Caco-2 (cell line): Measurements from ENCODE around the gene EPYC. TPM values are rescaled to one million over a fixed set of nuclear protein-coding genes. Genes with fewer than 3 reads are reported as not detected.

Source experiments
- BruUV-seq: library from RNA; stranded (reverse); fragments of 400-500 nt; replicated peaks from 2 replicates; lab custom pipeline; 2021; lab: Mats Ljungman, UMichigan
- CTCF ChIA-PET: fragments of 300-600 bp; sonication (Branson Sonifier 250); formaldehyde crosslinking; loops from one replicate; lab custom pipeline; 2022; ENCODE audit warnings: antibody characterized with exemption; lab: Charles Lee
- POLR2A ChIA-PET: fragments of 300-600 bp; sonication (Branson Sonifier 250); formaldehyde crosslinking; loops from one replicate; lab custom pipeline; 2022; ENCODE audit warnings: antibody characterized with exemption; lab: Charles Lee
- DNase-seq, 2 experiments: peaks; one replicate each; pipeline versions ENCODE4 v3.0.0 to v3.0.0-alpha.2; 2020 to 2022
- H3K27me3 ChIP-seq: replicated peaks from 2 replicates; pipeline ENCODE4 v1.6.0; 2011; ENCODE audit warnings: low read length; ENCODE audit not compliant: control insufficient read depth, insufficient read depth
- H3K36me3 ChIP-seq: 2 replicates; pipeline ENCODE4 v1.5.1; 2011; ENCODE audit warnings: low read length; ENCODE audit not compliant: control insufficient read depth, insufficient read depth
- H3K4me1 ChIP-seq: fragments of 250-450 bp; sonication (Bioruptor Pico); 2 replicates; pipeline ENCODE4 v1.5.1; 2020; ENCODE audit warnings: mild to moderate bottlenecking
- H3K4me3 ChIP-seq: 2 replicates; pipeline ENCODE4 v1.5.1; 2011; ENCODE audit warnings: low read depth, mild to moderate bottlenecking, control low read depth, low read length
- H3K9me3 ChIP-seq: fragments of 250-450 bp; sonication (Bioruptor Pico); 2 replicates; pipeline ENCODE4 v1.5.1; 2020; ENCODE audit warnings: mild to moderate bottlenecking, moderate library complexity
- H3K27ac Mint-ChIP-seq: one replicate; pipeline ENCODE4 v1.8.0; 2022; ENCODE audit warnings: mixed read lengths; ENCODE audit not compliant: unreplicated experiment
- H3K27me3 Mint-ChIP-seq: one replicate; pipeline ENCODE4 v1.8.0; 2022; ENCODE audit warnings: mixed read lengths; ENCODE audit not compliant: insufficient read depth, unreplicated experiment
- H3K36me3 Mint-ChIP-seq: one replicate; pipeline ENCODE4 v1.8.0; 2022; ENCODE audit warnings: mild to moderate bottlenecking, mixed read lengths; ENCODE audit not compliant: insufficient read depth, unreplicated experiment
- H3K4me1 Mint-ChIP-seq: one replicate; pipeline ENCODE4 v1.8.0; 2022; ENCODE audit warnings: low read depth, mixed read lengths; ENCODE audit not compliant: unreplicated experiment
- H3K4me3 Mint-ChIP-seq: one replicate; pipeline ENCODE4 v1.8.0; 2022; ENCODE audit warnings: mild to moderate bottlenecking, moderate library complexity, mixed read lengths; ENCODE audit not compliant: unreplicated experiment
- H3K9me3 Mint-ChIP-seq: one replicate; pipeline ENCODE4 v1.8.0; 2022; ENCODE audit warnings: mixed read lengths; ENCODE audit not compliant: unreplicated experiment
- intact Hi-C: fragments of 100-400 bp; cut with micrococcal nuclease; formaldehyde crosslinking; loops from one replicate; pipeline ENCODE4 v1.10.0; 2022; ENCODE audit not compliant: unreplicated experiment
- total RNA-seq: library from RNA; stranded (reverse); gene quantifications from 2 replicates; pipeline ENCODE4 v1.2.3, GENCODE V29; 2022
- TF ChIP-seq, protein P1 (sequence below), 2 experiments: fragments of 200-600 bp in 1 of 2; IDR thresholded peaks; 1 replicate in 1 of 2; 2 replicates in 1 of 2; pipeline versions ENCODE4 v1.5.1 to v1.8.0; 2011 to 2022; ENCODE audit warnings: antibody characterized with exemption in 1 of 2, control low read depth in 1 of 2, inconsistent platforms in 1 of 2, low read depth in 1 of 2, low read length in 1 of 2, mild to moderate bottlenecking in 1 of 2, moderate library complexity in 1 of 2; ENCODE audit not compliant: insufficient read depth in 1 of 2, severe bottlenecking in 1 of 2, unreplicated experiment in 1 of 2

EPYC gene
- total RNA-seq, 1 experiment from 2014 or later = not detected

- Histone ChIP-seq H3K9me3 (peaks cover 7% of the 10 kb centered on the region; the same call in 1 of the 2 replicates), H3K4me1 (peaks cover 3% of the 10 kb centered on the region; the same call in 1 of the 2 replicates), H3K4me3 (no peak overlapping the region), H3K36me3 (no peaks in the 10 kb centered on the region), H3K27me3 (no peaks in the 10 kb centered on the region)
- H3K4me1 Mint-ChIP-seq = peaks cover 3% of the 10 kb centered on the region
- intact Hi-C loops = no loop called here
- ChIA-PET CTCF (no interaction called here), POLR2A (no interaction called here)
- no peaks in the 10 kb centered on the region for H3K27me3 Mint-ChIP-seq
- H3K9me3 Mint-ChIP-seq = peaks cover 6% of the 10 kb centered on the region
- no peak overlapping the region for H3K27ac Mint-ChIP-seq
- DNase-seq = no peak
- BruUV-seq = no TSS peak
- TF ChIP-seq, protein P1, sequence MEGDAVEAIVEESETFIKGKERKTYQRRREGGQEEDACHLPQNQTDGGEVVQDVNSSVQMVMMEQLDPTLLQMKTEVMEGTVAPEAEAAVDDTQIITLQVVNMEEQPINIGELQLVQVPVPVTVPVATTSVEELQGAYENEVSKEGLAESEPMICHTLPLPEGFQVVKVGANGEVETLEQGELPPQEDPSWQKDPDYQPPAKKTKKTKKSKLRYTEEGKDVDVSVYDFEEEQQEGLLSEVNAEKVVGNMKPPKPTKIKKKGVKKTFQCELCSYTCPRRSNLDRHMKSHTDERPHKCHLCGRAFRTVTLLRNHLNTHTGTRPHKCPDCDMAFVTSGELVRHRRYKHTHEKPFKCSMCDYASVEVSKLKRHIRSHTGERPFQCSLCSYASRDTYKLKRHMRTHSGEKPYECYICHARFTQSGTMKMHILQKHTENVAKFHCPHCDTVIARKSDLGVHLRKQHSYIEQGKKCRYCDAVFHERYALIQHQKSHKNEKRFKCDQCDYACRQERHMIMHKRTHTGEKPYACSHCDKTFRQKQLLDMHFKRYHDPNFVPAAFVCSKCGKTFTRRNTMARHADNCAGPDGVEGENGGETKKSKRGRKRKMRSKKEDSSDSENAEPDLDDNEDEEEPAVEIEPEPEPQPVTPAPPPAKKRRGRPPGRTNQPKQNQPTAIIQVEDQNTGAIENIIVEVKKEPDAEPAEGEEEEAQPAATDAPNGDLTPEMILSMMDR (IDR thresholded peaks at IDR 0.05; ENCODE audit: insufficient read depth in 1 of 2, low read depth in 1 of 2, low read length in 1 of 2, severe bottlenecking in 1 of 2, unreplicated experiment in 1 of 2) = no peak
- H3K36me3 Mint-ChIP-seq = no peaks in the 10 kb centered on the region
- H3K4me3 Mint-ChIP-seq = no peak overlapping the region
These were observed 22.6 kb downstream of the EPYC start for GRCh38 chr12:90982170-90982569.

GRCh38 chr12:90979951-90980350 lies 24.8 kb downstream of the EPYC start:
- no peak for DNase-seq
- Mint-ChIP-seq H3K4me3 (no peak overlapping the region), H3K4me1 (no peaks in the 10 kb centered on the region), H3K27ac (no peak overlapping the region), H3K27me3 (no peaks in the 10 kb centered on the region), H3K9me3 (peaks cover 6% of the 10 kb centered on the region), H3K36me3 (no peaks in the 10 kb centered on the region)
- ChIA-PET POLR2A (no interaction called here), CTCF (no interaction called here)
- no TSS peak for BruUV-seq
- Histone ChIP-seq H3K36me3 (no peaks in the 10 kb centered on the region), H3K9me3 (no peaks in the 10 kb centered on the region), H3K27me3 (no peaks in the 10 kb centered on the region), H3K4me3 (no peak overlapping the region), H3K4me1 (no peaks in the 10 kb centered on the region)
- intact Hi-C loops = loop anchor here (1.0 to 5.0 kb wide), 2 partner anchors 197 to 263 kb away; no protein-coding TSS in a partner anchor
- TF ChIP-seq, protein P1 (IDR thresholded peaks at IDR 0.05; ENCODE audit: insufficient read depth in 1 of 2, low read depth in 1 of 2, low read length in 1 of 2, severe bottlenecking in 1 of 2, unreplicated experiment in 1 of 2) = no peak

GRCh38 chr12:90979019-90979418 lies 25.8 kb downstream of the EPYC start:
- POLR2A ChIA-PET = no interaction called here

More at GRCh38 chr12:90979019-90979418, 25.8 kb downstream of the EPYC start:
- Histone ChIP-seq H3K4me3 (no peak overlapping the region), H3K9me3 (no peaks in the 10 kb centered on the region), H3K27me3 (no peaks in the 10 kb centered on the region), H3K36me3 (no peaks in the 10 kb centered on the region), H3K4me1 (no peaks in the 10 kb centered on the region)
- Mint-ChIP-seq H3K9me3 (peaks cover 6% of the 10 kb centered on the region), H3K4me1 (no peaks in the 10 kb centered on the region), H3K36me3 (no peaks in the 10 kb centered on the region), H3K27me3 (no peaks in the 10 kb centered on the region), H3K27ac (no peak overlapping the region), H3K4me3 (no peak overlapping the region)
- intact Hi-C loops = loop anchor here (1.0 to 5.0 kb wide), 2 partner anchors 198 to 264 kb away; no protein-coding TSS in a partner anchor
- no peak for DNase-seq
- no TSS peak for BruUV-seq
- TF ChIP-seq, protein P1 (IDR thresholded peaks at IDR 0.05; ENCODE audit: insufficient read depth in 1 of 2, low read depth in 1 of 2, low read length in 1 of 2, severe bottlenecking in 1 of 2, unreplicated experiment in 1 of 2) = no peak
- CTCF ChIA-PET = interaction anchor here (1.4 kb wide), 1 partner anchor 264 kb away, joined by 5 read pairs; no protein-coding TSS in a partner anchor
